ENCODE data around the gene GID8.

The GID8 gene

GRCh38 chr20:62994869-62995281 lies 56.9 kb downstream of the GID8 start:
- TF ChIP-seq, protein P1, sequence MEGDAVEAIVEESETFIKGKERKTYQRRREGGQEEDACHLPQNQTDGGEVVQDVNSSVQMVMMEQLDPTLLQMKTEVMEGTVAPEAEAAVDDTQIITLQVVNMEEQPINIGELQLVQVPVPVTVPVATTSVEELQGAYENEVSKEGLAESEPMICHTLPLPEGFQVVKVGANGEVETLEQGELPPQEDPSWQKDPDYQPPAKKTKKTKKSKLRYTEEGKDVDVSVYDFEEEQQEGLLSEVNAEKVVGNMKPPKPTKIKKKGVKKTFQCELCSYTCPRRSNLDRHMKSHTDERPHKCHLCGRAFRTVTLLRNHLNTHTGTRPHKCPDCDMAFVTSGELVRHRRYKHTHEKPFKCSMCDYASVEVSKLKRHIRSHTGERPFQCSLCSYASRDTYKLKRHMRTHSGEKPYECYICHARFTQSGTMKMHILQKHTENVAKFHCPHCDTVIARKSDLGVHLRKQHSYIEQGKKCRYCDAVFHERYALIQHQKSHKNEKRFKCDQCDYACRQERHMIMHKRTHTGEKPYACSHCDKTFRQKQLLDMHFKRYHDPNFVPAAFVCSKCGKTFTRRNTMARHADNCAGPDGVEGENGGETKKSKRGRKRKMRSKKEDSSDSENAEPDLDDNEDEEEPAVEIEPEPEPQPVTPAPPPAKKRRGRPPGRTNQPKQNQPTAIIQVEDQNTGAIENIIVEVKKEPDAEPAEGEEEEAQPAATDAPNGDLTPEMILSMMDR (IDR thresholded peaks at IDR 0.05; ENCODE audit: low read depth, low read length): no peak
- H3K4me3 ChIP-seq (ENCODE audit: low read depth, low read length): no peak overlapping the region

- H3K4me3 ChIP-seq (ENCODE audit: low read depth, low read length): no peak overlapping the region
- TF ChIP-seq, protein P1 (IDR thresholded peaks at IDR 0.05; ENCODE audit: low read depth, low read length): no peak
Observed at GRCh38 chr20:62995481-62995880, 57.5 kb downstream of the GID8 start.

DNA sequence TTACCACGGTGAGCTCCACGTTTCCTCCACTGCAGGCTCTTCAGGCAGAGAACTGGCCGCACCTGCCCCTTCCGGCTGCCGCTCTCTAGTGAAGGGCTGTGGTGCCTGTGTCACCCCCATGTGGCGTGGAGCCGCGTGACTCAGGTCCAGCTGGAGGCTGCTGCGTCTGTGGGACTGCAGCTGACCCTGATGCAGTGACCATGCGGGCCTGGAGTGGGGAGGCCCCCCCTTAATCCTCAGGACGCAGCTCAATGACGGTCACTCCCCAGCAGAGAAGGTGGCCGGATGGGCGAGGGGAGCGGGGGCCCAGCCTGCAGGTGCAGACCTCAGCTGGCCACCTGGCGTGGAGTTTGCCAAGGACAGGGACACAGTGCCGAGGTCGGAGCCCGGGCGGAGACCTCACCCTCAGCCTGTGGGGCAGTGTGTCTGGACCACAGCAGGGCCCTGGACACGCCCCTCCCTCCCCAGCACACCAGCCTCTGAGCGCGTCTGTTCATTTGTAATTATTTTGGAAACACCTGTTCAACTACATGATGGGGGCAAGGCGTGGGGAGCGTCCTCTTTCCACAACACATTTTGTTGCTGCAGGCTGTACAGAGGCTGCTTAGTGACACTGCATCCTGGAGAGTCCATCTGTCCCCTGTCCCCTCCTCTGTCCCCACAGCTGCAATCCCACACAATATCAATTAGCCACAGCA lies 58.1 kb downstream of the GID8 start:
- no peak overlapping the region for H3K4me3 ChIP-seq (ENCODE audit: low read depth, low read length)
- TF ChIP-seq, protein P1 (IDR thresholded peaks at IDR 0.05; ENCODE audit: low read depth, low read length): no peak

DNA sequence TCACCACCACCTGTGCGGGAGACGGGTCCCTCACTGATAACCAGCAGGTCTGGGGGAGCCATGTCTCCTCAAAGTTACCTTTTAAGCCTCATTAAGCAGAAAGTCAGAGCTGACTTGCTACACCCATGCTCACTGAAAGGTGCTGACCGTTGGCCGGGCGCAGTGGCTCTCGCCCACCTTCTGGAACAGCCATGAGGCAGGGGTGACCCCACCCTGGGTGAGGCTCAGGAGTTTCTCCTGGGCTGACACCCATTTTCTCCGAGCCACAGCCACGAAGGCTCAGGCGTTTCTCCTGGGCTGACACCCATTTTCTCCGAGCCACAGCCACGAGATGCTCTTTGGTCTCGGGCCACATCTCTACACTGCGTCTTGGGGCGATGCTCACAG lies 58.6 kb downstream of the GID8 start:
- TF ChIP-seq, protein P1 (IDR thresholded peaks at IDR 0.05; ENCODE audit: low read depth, low read length): no peak

DNA sequence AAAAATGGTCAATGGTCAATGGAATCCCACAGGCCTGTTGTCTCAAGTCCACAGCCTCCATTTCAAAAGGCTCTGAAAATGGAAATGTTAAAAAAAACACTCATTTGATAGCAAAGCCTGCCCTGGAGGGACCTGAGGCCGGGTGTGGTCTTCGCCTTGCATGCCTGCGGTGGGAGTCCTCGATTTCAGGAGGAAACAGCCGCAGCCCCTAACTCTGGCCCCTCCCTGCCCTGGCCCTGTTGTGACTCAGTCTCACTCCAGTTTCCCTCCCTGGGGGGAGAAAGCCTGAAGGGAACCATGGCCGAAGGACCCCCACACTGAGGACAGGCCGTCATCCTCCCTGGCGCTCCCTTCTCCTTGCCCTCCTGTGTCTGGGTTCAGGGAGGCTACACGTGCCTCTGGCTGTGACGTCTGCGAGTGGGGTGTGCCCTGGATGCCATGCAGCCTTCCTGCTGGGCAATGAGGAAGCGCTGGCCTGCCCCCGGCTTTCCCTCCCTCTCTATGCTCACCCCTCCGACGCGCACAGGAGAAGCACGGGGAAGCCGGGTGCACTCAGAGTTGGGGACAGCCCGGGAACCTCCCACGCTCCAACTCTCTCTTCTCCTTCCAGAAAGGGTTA lies 59.6 kb downstream of the GID8 start:
- H3K4me3 ChIP-seq (ENCODE audit: low read depth, low read length): no peak overlapping the region
- TF ChIP-seq, protein P1 (IDR thresholded peaks at IDR 0.05; ENCODE audit: low read depth, low read length): no peak

More for the DNA sequence above, 58.6 kb downstream of the GID8 start:
- no peak overlapping the region for H3K4me3 ChIP-seq (ENCODE audit: low read depth, low read length)
